Measurements from ENCODE around the gene COMMD8.

GRCh38 chr4:47505147-47505546 is 41.6 kb upstream of the COMMD8 start:
- no peak for TF ChIP-seq NFRKB (IDR thresholded peaks at IDR 0.05)
- no peak for TF ChIP-seq ZNF384 (IDR thresholded peaks at IDR 0.05)
- no peak for TF ChIP-seq CTBP1 (IDR thresholded peaks at IDR 0.05; ENCODE audit: borderline replicate concordance)
- TF ChIP-seq TARDBP (IDR thresholded peaks at IDR 0.05): no peak
- no peak for TF ChIP-seq FOXM1 (IDR thresholded peaks at IDR 0.05; ENCODE audit: borderline replicate concordance)
- TF ChIP-seq SP1 (IDR thresholded peaks at IDR 0.05): no peak
- no peak for TF ChIP-seq SUZ12 (IDR thresholded peaks at IDR 0.05)
- TF ChIP-seq L3MBTL2 (conservative IDR thresholded peaks at IDR 0.05): no peak
- no peak for TF ChIP-seq BHLHE40 (IDR thresholded peaks at IDR 0.05; ENCODE audit: borderline replicate concordance)
- no peak for TF ChIP-seq ELF4 (IDR thresholded peaks at IDR 0.05)
- TF ChIP-seq LEF1 (IDR thresholded peaks at IDR 0.05; ENCODE audit: borderline replicate concordance): no peak
- TF ChIP-seq FOXK2 (IDR thresholded peaks at IDR 0.05): no peak
